GM10266 (cell line): ENCODE results near the gene POU2AF3.

Experiments used
- DNase-seq: peaks from one replicate; pipeline ENCODE4 v3.0.0; 2012; ENCODE audit errors: extremely low spot score
- TF ChIP-seq, protein P1 (sequence below): IDR thresholded peaks from 2 replicates; pipeline ENCODE4 v1.5.1; 2012; ENCODE audit warnings: mild to moderate bottlenecking, low read depth; ENCODE audit not compliant: control insufficient read depth, insufficient read depth; ENCODE audit errors: missing control alignments

Gene POU2AF3

DNA sequence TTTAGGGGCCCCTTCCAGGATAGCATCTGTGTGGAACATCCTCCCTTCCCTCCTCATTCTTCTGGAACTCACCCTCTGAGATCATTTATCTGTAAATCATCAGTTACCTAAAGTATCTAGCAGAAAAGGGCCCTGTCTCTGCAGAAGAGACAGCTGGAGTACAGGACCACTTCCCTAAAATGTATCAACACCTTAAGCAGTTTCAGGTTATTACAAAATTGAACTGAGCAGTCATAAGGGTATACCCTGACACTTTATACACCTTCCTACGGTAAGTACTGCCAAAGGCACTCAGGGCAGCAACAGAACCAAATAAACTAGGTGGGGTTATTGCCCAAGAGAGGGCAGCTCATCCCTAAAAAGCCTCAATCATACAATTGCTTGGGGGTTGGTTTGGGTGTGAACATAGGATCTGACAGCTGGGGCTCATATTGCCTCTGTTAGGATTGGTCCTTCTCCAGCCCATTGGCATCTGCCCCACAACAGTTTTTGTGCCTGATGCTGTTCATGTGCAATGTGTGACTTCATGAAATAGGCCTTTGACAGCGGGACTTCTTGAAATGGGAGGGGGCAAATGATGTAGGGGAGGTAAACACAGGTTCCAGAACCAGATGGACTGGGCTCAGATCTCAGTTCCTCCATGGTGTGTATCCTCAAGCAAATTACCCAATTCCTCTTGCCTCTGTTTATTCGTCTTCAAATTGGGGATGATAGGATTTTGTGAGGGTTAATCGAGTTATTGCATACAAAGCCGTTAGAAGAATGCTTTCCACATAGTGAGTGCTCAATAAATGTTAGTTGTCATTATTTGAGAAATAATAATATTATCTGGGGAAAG lies 2.9 kb downstream of the POU2AF3 start:
- no peak for DNase-seq
- TF ChIP-seq, protein P1, sequence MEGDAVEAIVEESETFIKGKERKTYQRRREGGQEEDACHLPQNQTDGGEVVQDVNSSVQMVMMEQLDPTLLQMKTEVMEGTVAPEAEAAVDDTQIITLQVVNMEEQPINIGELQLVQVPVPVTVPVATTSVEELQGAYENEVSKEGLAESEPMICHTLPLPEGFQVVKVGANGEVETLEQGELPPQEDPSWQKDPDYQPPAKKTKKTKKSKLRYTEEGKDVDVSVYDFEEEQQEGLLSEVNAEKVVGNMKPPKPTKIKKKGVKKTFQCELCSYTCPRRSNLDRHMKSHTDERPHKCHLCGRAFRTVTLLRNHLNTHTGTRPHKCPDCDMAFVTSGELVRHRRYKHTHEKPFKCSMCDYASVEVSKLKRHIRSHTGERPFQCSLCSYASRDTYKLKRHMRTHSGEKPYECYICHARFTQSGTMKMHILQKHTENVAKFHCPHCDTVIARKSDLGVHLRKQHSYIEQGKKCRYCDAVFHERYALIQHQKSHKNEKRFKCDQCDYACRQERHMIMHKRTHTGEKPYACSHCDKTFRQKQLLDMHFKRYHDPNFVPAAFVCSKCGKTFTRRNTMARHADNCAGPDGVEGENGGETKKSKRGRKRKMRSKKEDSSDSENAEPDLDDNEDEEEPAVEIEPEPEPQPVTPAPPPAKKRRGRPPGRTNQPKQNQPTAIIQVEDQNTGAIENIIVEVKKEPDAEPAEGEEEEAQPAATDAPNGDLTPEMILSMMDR = no peak

DNA sequence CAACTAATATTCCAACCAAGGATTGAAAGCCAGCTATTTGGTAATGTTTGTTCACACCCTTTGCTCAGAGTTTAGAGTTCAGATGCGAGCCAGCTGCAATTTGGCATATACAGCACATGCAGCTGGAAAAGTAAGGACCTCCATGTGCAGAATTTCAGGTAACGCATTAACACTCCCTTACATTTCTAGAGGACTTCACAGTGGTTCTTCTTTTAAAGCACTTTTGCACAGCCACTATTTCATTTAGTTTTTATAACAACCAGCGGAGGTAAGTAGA lies 3.4 kb downstream of the POU2AF3 start:
- DNase-seq = no peak
- TF ChIP-seq, protein P1 = no peak

DNA sequence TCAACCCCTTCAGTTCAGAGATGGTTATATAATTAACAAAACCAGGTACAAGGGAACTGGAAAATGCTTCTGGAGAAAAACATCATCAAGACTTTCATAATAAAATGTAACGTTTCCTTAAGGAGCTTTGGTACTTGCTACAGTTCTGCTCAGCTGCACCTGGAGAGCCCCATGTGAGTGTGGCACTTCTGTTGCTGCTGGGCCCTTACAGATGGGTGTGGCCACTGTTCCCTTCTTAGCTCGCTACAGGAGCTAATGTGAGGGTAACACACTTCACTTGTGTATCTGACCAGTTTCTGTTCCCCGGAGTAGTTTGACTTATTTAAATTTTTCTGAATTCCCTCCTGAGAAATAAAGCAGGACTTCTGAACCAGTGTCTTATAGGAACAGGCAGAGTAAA lies 4.0 kb downstream of the POU2AF3 start:
- DNase-seq = no peak
- TF ChIP-seq, protein P1 = no peak

DNA sequence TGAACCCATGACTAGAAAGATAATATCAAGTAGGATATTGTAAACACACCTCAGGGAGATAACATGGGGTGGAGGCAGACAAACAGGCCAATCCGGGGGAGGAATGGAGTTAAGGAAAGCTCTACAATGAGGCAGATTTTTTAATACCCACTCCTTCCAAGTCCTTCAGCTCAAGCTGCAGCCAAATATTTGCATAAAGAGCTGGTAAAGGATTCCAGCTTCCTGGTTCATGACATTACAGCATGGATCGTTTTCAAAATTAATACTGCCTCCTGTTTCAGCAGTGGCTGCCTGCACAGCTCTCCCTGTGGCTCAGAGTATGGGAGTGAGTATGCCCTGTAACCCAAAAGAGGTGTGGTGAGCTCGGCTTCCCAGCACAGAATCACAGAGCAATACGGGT lies 5.1 kb downstream of the POU2AF3 start:
- no peak for DNase-seq
- TF ChIP-seq, protein P1 = no peak

DNA sequence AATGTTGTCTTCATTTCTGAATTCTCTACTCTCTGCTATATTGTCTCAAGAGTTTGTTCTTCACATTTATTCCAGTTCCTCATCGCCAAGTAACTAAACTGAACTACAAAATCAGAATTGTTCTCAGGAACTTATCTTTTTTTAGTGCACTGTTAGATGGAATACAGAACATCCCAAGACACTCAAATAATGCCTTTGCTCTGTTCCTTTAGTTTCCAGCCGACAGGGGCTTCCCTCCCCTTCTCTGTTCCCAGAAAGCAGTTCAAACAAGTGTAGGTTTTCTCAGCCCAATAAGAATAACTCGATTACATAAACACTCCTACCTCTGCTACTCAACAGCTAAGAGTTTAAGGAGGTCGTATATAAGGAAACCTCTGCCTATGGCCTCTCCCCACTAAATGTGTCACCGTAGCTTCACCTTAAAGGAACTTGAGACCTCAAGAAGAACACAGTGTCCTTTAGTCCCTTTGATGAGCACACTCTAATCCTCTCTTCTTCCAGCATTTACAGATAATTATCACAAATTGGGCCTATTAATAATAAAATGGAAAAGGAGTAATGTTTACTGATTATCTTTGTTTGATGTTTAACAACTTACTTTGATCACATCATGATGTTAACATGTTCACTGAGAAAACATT lies 6.9 kb downstream of the POU2AF3 start:
- DNase-seq = no peak
- TF ChIP-seq, protein P1 = no peak

DNA sequence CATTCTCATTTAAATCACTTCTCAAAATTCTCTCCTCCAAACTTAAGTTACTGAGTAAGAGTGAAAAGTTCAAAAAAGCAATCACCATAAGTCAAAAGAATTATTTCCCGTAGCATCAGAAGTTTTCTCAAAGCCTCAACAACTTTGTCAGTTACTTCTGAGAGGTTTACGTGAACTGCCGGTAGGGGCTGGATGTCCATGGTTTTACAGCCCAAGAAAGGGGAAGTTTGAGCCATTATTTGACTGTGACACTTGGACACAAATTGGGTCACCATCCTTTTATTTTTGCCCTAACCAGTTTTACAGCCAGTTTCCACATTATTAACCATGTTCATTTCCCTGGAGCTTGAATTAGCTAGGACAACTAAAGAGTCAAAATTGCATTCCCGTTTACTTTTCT lies 7.5 kb downstream of the POU2AF3 start:
- TF ChIP-seq, protein P1 = no peak
- no peak for DNase-seq

DNA sequence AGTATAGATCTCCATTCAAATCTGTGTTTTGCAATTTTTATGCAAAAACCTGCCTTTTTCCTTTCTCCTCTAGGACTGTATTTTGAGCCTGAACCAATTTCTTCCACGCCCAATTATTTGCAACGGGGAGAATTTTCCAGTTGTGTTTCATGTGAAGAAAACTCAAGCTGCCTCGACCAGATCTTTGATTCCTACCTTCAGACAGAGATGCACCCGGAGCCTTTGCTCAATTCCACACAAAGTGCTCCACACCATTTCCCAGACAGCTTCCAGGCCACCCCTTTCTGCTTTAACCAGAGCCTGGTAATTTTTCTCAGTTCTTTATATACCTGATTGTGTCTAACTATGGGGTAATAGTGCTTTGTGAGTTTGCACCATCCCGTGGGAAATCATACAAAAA lies 8.0 kb downstream of the POU2AF3 start:
- TF ChIP-seq, protein P1 = no peak
- DNase-seq = no peak
